ENCODE measurements around the gene CAMTA1. TPM values are rescaled to one million over a fixed set of nuclear protein-coding genes. Genes with fewer than 3 reads are reported as not detected.

Gene CAMTA1
- total and polyA plus RNA-seq, 9 of the 15 experiments (the other 6 are each of a cell fraction or from before 2014, with no cell fraction given), result 43.9 to 161 (median 65.9) TPM

DNA sequence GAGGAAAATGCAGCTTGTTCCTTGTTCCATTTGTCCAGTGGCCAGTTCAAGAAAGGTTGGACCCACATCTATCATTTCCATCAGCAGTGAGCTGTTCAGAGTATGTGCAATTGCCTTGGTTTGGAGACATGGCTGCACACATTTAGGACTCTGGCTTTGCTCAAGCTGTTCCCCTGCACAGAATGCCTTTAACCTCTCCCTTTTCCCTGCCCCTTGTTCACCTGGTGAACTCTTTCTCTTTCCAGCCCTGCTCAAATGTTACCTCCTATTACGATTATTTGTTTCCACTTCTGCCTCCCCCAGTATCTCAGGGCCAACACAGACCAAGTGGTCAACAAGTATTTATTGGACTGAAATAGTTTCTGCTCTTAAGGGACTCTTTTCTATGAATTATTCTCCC is 385.9 kb downstream of the CAMTA1 start:
- BruUV-seq (replicated peaks), result no TSS peak
- no peaks in the 10 kb centered on the region for H3K9me3 ChIP-seq (replicated peaks; ENCODE audit: control insufficient read depth, insufficient read depth, low read depth, low read length)
- no peaks in the 10 kb centered on the region for H3K36me3 ChIP-seq (ENCODE audit: control insufficient read depth, insufficient read depth, low read length)
- in situ Hi-C loops (cut with MboI), result no loop called here
- CTCF ChIA-PET (ENCODE audit: low intra/inter-chr PET ratio), result no interaction called here
- no peak for ATAC-seq
- H4K20me1 ChIP-seq (replicated peaks; ENCODE audit: control insufficient read depth, insufficient read depth, low read length), result peaks cover 4% of the 10 kb centered on the region; the same call in 1 of the 2 replicates
- no peaks in the 10 kb centered on the region for H3K4me1 ChIP-seq (replicated peaks in 1 of 2; ENCODE audit: control insufficient read depth in 2 of 2, insufficient read depth in 2 of 2, low read length in 2 of 2)
- no peak for DNase-seq (ENCODE audit: extremely low read depth in 1 of 4, low spot score in 3 of 4)
- H3K27me3 ChIP-seq (ENCODE audit: control insufficient read depth in 2 of 2, insufficient read depth in 2 of 2, low read length in 2 of 2), result peaks cover 3 to 22% of the 10 kb centered on the region in 2 experiments; a peak in 2 of 5 replicates
- intact Hi-C loops (cut with micrococcal nuclease), result no loop called here
- no peak overlapping the region for H3K4me2 ChIP-seq (ENCODE audit: insufficient read depth, low read length)
- POLR2A ChIA-PET, result no interaction called here
- H3K4me3 ChIP-seq, result no peak overlapping the region
- TF ChIP-seq, protein P1, sequence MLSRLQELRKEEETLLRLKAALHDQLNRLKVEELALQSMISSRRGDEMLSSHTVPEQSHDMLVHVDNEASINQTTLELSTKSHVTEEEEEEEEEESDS (CRISPR knock-in tag; IDR thresholded peaks at IDR 0.05), result no peak
- TF ChIP-seq PYGO2 (tag; IDR thresholded peaks at IDR 0.05) (no peak), ZNF121 (CRISPR knock-in tag; conservative IDR thresholded peaks at IDR 0.05) (no peak)
- 0% methylated on average over 1 of the region's 1 CpG for WGBS (ENCODE audit: insufficient coverage, low coverage, missing lambda C conversion rate)
- no peak overlapping the region for H3K27ac ChIP-seq (ENCODE audit: extremely low read depth, low read depth, low read length)
- H3K79me2 ChIP-seq (ENCODE audit: control insufficient read depth, insufficient read depth, low read length), result no peaks in the 10 kb centered on the region
- FAIRE-seq, result no peak
- no peak overlapping the region for H2AFZ ChIP-seq (ENCODE audit: low read depth, low read length)
- no peaks in the 10 kb centered on the region for H3K9me1 ChIP-seq (ENCODE audit: control insufficient read depth, insufficient read depth, low read length)
- no peak overlapping the region for H3K9ac ChIP-seq (ENCODE audit: insufficient read depth in 1 of 2, low read depth in 2 of 2, low read length in 2 of 2)

DNA sequence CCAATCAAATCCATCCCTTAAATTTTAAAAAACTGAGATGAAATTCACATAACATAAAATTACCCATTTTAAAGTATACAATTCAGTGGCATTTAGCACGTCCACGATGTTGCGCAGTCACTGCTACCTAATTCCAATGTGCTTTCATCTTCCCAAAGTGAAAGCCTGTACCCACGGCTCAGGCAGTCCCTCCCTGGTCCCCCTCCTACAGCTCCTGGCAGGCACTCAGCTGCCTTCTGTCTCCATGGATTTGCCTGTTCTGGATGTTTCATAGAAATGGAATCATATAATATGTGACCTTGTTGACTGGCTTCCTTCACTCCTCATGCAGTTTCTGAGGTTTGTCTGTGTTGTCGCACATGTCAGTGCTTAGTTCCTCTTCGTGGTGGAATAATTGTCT is 386.3 kb downstream of the CAMTA1 start:
- DNase-seq (ENCODE audit: extremely low read depth in 1 of 4, low spot score in 3 of 4) (no peak), FAIRE-seq (no peak), ATAC-seq (no peak)
- H3K4me3 ChIP-seq, result no peak overlapping the region
- BruUV-seq (replicated peaks), result no TSS peak
- H3K27me3 ChIP-seq (ENCODE audit: control insufficient read depth in 2 of 2, insufficient read depth in 2 of 2, low read length in 2 of 2), result peaks cover 3 to 22% of the 10 kb centered on the region in 2 experiments; a peak in 2 of 5 replicates
- H3K9me3 ChIP-seq (replicated peaks; ENCODE audit: control insufficient read depth, insufficient read depth, low read depth, low read length), result no peaks in the 10 kb centered on the region
- H3K9me1 ChIP-seq (ENCODE audit: control insufficient read depth, insufficient read depth, low read length), result no peaks in the 10 kb centered on the region
- intact Hi-C loops (cut with micrococcal nuclease) (no loop called here), in situ Hi-C loops (cut with MboI) (no loop called here)
- H3K9ac ChIP-seq (ENCODE audit: insufficient read depth in 1 of 2, low read depth in 2 of 2, low read length in 2 of 2), result no peak overlapping the region
- WGBS (ENCODE audit: insufficient coverage, low coverage, missing lambda C conversion rate), result 3% methylated on average over 6 of the region's 6 CpGs
- H3K4me1 ChIP-seq (replicated peaks in 1 of 2; ENCODE audit: control insufficient read depth in 2 of 2, insufficient read depth in 2 of 2, low read length in 2 of 2), result no peaks in the 10 kb centered on the region
- no peaks in the 10 kb centered on the region for H3K36me3 ChIP-seq (ENCODE audit: control insufficient read depth, insufficient read depth, low read length)
- H3K4me2 ChIP-seq (ENCODE audit: insufficient read depth, low read length), result no peak overlapping the region
- no peak overlapping the region for H3K27ac ChIP-seq (ENCODE audit: extremely low read depth, low read depth, low read length)
- no peak overlapping the region for H2AFZ ChIP-seq (ENCODE audit: low read depth, low read length)
- POLR2A ChIA-PET, result no interaction called here
- no peaks in the 10 kb centered on the region for H3K79me2 ChIP-seq (ENCODE audit: control insufficient read depth, insufficient read depth, low read length)
- CTCF ChIA-PET (ENCODE audit: low intra/inter-chr PET ratio), result no interaction called here
- peaks cover 4% of the 10 kb centered on the region; the same call in 1 of the 2 replicates for H4K20me1 ChIP-seq (replicated peaks; ENCODE audit: control insufficient read depth, insufficient read depth, low read length)
- no peak for TF ChIP-seq HMGN3 (IDR thresholded peaks at IDR 0.05; ENCODE audit: borderline replicate concordance, extremely low read depth, insufficient read length, low read depth, low read length)
- no peak for TF ChIP-seq CCNT2 (IDR thresholded peaks at IDR 0.05; ENCODE audit: borderline replicate concordance, extremely low read depth, insufficient read length, low read depth, low read length)
- no peak for TF ChIP-seq ZNF41 (CRISPR knock-in tag; conservative IDR thresholded peaks at IDR 0.05)
- no peak for TF ChIP-seq ESRRA (IDR thresholded peaks at IDR 0.05; ENCODE audit: borderline replicate concordance, low read depth)
- TF ChIP-seq PPARD (CRISPR knock-in tag; IDR thresholded peaks at IDR 0.05), result no peak
- no peak for TF ChIP-seq ZFPM2 (CRISPR knock-in tag; IDR thresholded peaks at IDR 0.05)
- no peak for TF ChIP-seq RFX7 (CRISPR knock-in tag; IDR thresholded peaks at IDR 0.05)
- TF ChIP-seq PML (IDR thresholded peaks at IDR 0.05; ENCODE audit: low read length), result no peak
- no peak for TF ChIP-seq NFRKB (IDR thresholded peaks at IDR 0.05; ENCODE audit: low read depth)
- no peak for TF ChIP-seq NFIX (CRISPR knock-in tag; IDR thresholded peaks at IDR 0.05; ENCODE audit: low read depth)
- TF ChIP-seq SNIP1 (IDR thresholded peaks at IDR 0.05; ENCODE audit: low read depth), result no peak
- no peak for TF ChIP-seq TEAD1 (CRISPR knock-in tag; IDR thresholded peaks at IDR 0.05)
- TF ChIP-seq FOXJ3 (CRISPR knock-in tag; IDR thresholded peaks at IDR 0.05), result no peak
- TF ChIP-seq RBM17 (IDR thresholded peaks at IDR 0.05; ENCODE audit: borderline replicate concordance, low read depth, low read length), result no peak
- TF ChIP-seq HDAC8 (tag; IDR thresholded peaks at IDR 0.05), result no peak
